ENCODE results near the gene PHLPP1.

- TF ChIP-seq CTCF (IDR thresholded peaks at IDR 0.05), result no peak
- TF ChIP-seq POLR2A (IDR thresholded peaks at IDR 0.05), result no peak
Measured at GRCh38 chr18:62979176-62979575, 263.8 kb downstream of the PHLPP1 start.
